ENCODE measurements around the gene OR10A5. TPM values are rescaled to one million over a fixed set of nuclear protein-coding genes. Genes with fewer than 3 reads are reported as not detected.

OR10A5 gene
- total and polyA plus RNA-seq, 2 donors (not counting 1 experiment from before 2014, with no cell fraction given) = not detected

DNA sequence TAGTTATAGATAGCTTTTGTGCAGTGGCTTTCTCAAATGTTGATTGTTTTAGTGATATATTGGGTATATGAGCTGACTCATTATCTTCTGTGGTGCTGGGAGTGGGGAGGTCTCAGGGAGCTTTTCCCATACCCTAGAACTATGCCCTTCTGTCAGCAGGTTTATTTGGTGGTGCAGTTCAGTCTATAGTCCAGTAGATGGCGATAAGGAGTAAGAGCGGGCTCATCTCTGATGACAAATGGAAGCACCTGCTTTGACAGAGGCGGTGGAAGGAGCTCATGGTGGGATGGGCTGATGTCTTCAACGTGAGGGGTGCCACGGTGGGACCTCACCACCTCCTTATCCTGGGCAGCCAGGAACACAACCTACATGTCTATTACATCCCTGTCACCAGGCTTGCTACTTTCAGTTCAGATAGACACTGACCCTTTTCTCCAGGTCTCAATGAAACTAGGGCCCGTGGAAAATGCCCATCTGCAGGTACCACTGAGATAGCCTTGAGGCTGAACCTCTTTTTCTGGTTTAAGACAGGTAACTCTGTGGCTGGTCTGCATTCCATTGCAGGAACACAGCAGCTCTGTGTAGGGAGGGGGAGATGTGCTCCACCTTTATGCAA, 33.0 kb upstream of the OR10A5 start:
- DNase-seq (ENCODE audit: low read depth in 2 of 2) = peak; percentile 22 to 32
- TF ChIP-seq EZH2 (IDR thresholded peaks at IDR 0.05; ENCODE audit: low read length, missing control alignments) (no peak), CTCF (conservative IDR thresholded peaks at IDR 0.05 in 1 of 2, IDR thresholded peaks at IDR 0.05 in 1 of 2; ENCODE audit: low read depth in 1 of 2, low read length in 2 of 2) (peak; percentile 96 to 98)
- Histone ChIP-seq H3K4me3 (replicated peaks in 1 of 4; ENCODE audit: control extremely low read depth in 1 of 4, insufficient read depth in 1 of 4, low read depth in 3 of 4, low read length in 4 of 4) (no peak overlapping the region), H3K79me2 (ENCODE audit: control insufficient read depth, insufficient read depth, low read length) (no peaks in the 10 kb centered on the region), H3K9ac (ENCODE audit: insufficient read depth, low read length) (no peak overlapping the region), H3K36me3 (ENCODE audit: control insufficient read depth, insufficient read depth, low read length) (no peaks in the 10 kb centered on the region), H3K27ac (ENCODE audit: insufficient read depth, low read length) (no peak overlapping the region), H3K4me1 (ENCODE audit: control insufficient read depth, extremely low read depth, insufficient read depth, low read length) (no peaks in the 10 kb centered on the region), H3K27me3 (ENCODE audit: control insufficient read depth, insufficient read depth, low read length) (no peaks in the 10 kb centered on the region), H3K9me3 (ENCODE audit: control insufficient read depth, insufficient read depth, low read depth, low read length) (no peaks in the 10 kb centered on the region), H2AFZ (ENCODE audit: low read length) (no peak overlapping the region), H4K20me1 (ENCODE audit: control insufficient read depth, extremely low read depth, insufficient read depth, low read length) (no peaks in the 10 kb centered on the region), H3K4me2 (ENCODE audit: extremely low read depth, insufficient read depth, low read length) (no peak overlapping the region)

DNA sequence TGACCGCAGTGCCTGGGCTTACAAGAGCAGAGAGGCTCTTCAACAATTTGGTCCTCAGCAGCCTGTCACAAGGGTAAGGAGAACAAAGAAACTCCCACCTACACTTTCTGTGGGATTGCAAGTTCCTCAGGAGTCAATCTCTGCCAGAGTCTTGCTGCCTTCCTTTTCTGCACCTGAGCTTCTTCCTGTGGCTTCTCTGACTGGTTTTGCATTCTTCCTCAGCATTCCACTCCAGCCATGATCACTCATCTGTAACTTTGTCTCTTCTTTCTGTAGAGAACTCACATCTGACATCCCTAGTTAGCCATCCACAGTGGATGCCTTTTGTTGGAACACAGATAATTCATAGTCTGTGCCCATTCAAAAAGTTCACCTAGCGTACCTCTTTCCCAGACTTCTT, 31.8 kb upstream of the OR10A5 start:
- Histone ChIP-seq H2AFZ (ENCODE audit: low read length) (no peak overlapping the region), H3K9ac (ENCODE audit: insufficient read depth, low read length) (no peak overlapping the region), H3K4me1 (ENCODE audit: control insufficient read depth, extremely low read depth, insufficient read depth, low read length) (no peaks in the 10 kb centered on the region), H3K9me3 (ENCODE audit: control insufficient read depth, insufficient read depth, low read depth, low read length) (no peaks in the 10 kb centered on the region), H3K27me3 (ENCODE audit: control insufficient read depth, insufficient read depth, low read length) (no peaks in the 10 kb centered on the region), H3K4me2 (ENCODE audit: extremely low read depth, insufficient read depth, low read length) (no peak overlapping the region), H3K36me3 (ENCODE audit: control insufficient read depth, insufficient read depth, low read length) (no peaks in the 10 kb centered on the region), H3K27ac (ENCODE audit: insufficient read depth, low read length) (no peak overlapping the region), H3K79me2 (ENCODE audit: control insufficient read depth, insufficient read depth, low read length) (no peaks in the 10 kb centered on the region), H4K20me1 (ENCODE audit: control insufficient read depth, extremely low read depth, insufficient read depth, low read length) (no peaks in the 10 kb centered on the region), H3K4me3 (replicated peaks in 1 of 4; ENCODE audit: control extremely low read depth in 1 of 4, insufficient read depth in 1 of 4, low read depth in 3 of 4, low read length in 4 of 4) (no peak overlapping the region)
- TF ChIP-seq CTCF (conservative IDR thresholded peaks at IDR 0.05 in 1 of 2, IDR thresholded peaks at IDR 0.05 in 1 of 2; ENCODE audit: low read depth in 1 of 2, low read length in 2 of 2) = no peak
- TF ChIP-seq EZH2 (IDR thresholded peaks at IDR 0.05; ENCODE audit: low read length, missing control alignments) = no peak
- no peak for DNase-seq (ENCODE audit: low read depth in 2 of 2)

DNA sequence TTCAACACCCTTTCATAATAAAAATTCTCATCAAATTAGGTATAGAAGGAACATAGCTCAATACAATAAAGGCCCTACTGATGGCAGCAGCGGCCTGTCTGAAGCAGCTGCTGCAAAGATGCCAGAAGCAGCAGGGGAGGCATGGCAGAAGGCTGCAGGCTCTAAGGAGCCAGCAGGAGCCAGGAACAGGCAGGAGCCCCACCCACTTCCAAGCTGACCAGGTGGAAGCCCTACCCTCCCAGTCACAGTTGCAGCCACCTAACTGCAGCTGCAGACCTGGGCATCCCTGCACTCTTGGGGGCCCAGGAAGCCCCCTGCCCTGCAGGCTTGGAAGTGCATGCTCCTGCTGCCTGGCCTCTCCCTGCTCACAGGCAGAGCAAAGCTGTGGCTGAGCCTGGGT, 27.8 kb upstream of the OR10A5 start:
- Histone ChIP-seq H3K36me3 (ENCODE audit: control insufficient read depth, insufficient read depth, low read length) (no peaks in the 10 kb centered on the region), H3K9me3 (ENCODE audit: control insufficient read depth, insufficient read depth, low read depth, low read length) (no peaks in the 10 kb centered on the region), H3K27ac (ENCODE audit: insufficient read depth, low read length) (no peak overlapping the region), H3K79me2 (ENCODE audit: control insufficient read depth, insufficient read depth, low read length) (no peaks in the 10 kb centered on the region), H3K9ac (ENCODE audit: insufficient read depth, low read length) (no peak overlapping the region), H3K4me2 (ENCODE audit: extremely low read depth, insufficient read depth, low read length) (no peak overlapping the region), H4K20me1 (ENCODE audit: control insufficient read depth, extremely low read depth, insufficient read depth, low read length) (no peaks in the 10 kb centered on the region), H2AFZ (ENCODE audit: low read length) (no peak overlapping the region), H3K4me1 (ENCODE audit: control insufficient read depth, extremely low read depth, insufficient read depth, low read length) (no peaks in the 10 kb centered on the region), H3K27me3 (ENCODE audit: control insufficient read depth, insufficient read depth, low read length) (no peaks in the 10 kb centered on the region), H3K4me3 (replicated peaks in 1 of 4; ENCODE audit: control extremely low read depth in 1 of 4, insufficient read depth in 1 of 4, low read depth in 3 of 4, low read length in 4 of 4) (no peak overlapping the region)
- TF ChIP-seq EZH2 (IDR thresholded peaks at IDR 0.05; ENCODE audit: low read length, missing control alignments) = no peak
- no peak for DNase-seq (ENCODE audit: low read depth in 2 of 2)

Measured in fibroblast of lung (primary cell).